Renal cortical epithelial cell (primary cell): ENCODE results near the gene NAA40. TPM values are rescaled to one million over a fixed set of nuclear protein-coding genes. Genes with fewer than 3 reads are reported as not detected.

Source experiments
- DNase-seq: peaks from one replicate; pipeline ENCODE4 v3.0.0-alpha.2; 2011; ENCODE audit warnings: low read depth
- total RNA-seq: library from RNA; depleted of rRNA; stranded (reverse); fragments of >200 nt; gene quantifications from 2 replicates; pipeline ENCODE4 v1.2.3, GENCODE V29; 2014

The NAA40 gene
- total RNA-seq, 1 donor from 2014 or later, result 25.8 TPM

DNA sequence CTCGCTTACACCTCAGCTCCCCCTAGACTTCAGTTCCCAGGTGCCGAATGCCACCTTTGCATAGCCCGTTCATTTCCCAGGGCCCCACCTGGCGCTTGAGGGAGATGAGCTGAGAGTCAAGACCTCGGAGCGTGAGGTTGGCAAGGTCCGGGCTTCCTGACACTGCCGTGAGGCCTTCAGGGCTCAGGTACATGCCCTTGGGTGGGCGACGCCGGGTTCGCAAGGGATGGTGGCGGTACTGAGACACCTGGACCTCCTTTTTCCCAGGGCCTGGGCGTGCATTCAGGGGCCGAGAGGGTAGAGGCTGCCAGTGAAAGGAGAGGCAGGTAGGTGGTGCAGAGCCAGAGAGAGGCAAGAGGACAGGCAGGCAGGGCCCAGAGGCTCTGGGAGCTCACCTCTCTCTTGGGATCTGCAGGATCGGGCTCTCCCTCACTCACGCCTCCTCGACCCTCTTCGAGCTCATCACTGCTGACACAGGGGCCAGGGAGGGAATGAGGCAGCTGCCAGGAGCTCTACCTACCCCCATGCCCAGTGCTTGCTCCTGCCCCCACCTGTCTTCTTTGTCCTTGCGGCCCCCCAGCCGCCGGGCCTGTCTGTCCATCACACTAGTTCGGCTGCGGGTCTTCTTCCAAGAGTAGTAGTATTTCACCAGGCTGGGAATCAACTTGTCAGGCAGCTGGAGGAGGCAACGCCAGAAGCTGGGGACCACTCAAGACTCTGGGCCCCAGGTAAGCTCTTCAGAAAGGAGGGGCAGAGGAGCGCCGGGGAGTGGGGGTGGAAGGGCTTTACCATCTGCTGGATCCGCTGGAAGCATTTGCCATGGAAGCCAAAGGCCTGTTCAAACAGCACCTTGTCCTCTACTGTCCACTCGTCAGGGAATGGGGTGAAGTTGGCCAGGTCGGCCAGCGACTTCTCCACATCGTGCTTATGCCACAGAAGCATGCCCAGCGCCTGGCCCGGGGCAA, 24.7 kb upstream of the NAA40 start:
- DNase-seq, result no peak

DNA sequence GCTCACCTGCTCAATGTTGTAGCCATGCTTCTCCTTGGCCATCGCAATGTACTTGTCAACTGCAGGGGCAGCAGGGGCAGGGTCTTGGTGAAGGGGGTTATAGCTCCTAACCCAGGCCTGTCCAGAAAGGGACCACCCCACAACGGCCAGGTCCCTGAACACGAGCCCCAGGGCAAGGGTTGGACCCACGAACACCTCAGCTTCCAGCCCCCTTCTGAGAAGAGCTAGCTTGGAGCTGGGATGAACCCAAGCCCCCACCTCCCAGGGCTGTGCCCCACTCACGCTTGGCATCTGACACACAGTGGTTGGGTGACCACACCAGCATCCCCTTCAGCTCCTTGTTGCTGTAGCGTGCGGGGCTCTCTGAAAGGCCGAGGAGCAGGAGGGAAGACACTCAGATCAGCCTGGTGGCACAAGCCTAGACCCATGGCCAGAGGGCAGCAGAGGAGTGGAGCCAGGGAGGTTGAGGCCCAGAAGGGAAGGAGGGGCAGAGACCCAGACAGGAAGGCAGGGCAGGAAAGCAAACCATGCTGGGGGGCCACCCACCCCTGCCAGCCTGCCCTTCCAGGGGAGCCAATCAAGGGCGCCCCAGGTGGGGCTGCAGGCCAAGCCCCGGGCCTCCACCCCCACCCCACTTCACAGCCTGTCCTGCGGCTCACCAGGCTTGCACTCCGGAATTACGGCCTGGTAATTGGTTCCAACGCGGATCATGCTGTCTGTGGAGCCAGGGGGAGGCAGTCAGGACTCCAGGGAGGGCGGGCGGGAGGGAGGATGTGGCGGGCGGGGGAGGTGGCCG, 23.7 kb upstream of the NAA40 start:
- no peak for DNase-seq

DNA sequence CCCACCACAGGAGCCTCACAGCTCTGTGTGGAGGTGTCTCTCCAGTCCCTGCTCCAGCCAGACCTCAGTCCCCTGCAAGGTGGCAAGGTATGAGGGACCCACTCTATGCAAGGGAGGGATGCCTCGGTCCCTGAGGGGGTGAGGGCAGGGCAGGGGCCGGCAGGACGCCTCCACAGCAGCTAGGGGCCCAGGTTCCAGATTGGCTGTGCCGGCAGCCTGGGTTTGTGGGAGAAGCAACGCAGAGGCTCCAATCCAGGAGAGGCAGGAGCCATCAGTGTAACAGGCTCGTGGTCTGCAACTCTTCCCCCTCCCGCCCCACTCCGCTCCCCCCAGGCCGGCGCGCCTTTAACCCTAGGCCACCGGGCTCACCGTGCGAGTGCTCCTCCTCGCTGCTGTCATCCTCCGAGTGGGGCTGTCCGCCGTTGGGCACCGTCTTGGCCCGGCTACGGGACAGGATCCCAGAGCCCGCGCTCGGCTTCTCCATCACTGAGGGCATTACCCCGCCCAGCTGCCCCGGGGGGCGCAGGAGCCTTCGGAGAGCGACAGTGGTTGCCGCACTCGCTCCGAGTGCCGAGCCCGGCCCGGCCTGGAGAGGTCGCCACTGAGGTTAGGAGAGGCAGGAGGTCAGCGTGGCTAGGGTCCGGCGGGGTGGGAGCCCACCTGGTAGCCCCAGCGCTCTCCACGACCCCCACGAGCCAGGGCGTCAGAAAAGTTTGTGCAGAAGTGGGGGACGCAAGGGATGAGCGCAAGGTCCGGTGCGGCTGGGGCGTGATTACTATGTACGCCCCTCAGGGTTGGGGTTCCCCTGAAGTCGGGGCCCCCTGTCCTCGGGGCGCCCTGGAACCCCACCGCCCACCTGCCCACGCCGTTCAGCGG, 22.6 kb upstream of the NAA40 start:
- DNase-seq, result no peak

DNA sequence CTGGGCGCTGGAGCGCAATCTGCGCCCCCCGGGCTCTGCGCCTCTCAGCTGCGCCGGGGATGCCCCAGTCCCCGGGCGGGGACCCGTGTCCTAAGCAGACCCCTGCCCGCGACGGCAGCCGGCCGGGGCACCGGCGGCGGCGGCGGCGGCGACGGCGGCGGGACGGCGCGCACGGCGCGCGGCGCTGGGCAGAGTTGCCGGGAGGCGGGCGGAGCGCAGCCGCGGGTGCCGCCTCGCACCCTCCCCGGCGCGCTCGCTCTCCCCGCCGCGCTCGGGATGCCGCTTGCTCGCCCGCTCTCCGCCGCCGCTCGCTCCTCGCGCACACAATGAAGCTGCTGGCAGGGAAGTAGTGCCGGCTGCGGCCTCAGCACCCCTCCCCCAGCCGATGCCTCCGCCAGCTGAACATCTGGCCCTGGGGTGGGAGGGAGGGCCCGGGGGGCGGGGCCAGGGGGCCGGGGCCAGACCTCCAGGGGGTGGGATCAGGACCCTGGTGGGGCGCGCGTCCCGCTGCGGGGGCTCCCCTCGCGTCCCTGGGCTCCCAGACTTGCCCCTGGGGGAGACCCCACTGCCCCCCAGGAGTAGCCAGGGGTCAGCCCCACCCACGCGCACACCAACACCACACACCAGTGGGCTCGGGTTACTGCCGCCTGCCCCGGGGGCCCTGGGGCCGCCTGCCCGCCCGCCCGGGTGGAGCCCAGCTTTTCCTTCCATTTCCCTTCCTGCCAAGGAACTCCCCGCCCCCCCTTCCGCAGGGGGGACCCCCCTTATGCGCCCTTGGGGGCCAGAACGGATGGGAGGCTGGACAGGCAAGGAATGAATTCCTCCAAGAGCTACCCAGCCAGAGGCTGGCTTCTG, 21.7 kb upstream of the NAA40 start, which contains the start of gene RCOR2:
Gene RCOR2 (minus strand): TSS at position 328 of the 855 bp plus-strand sequence. CDS start 708 bp downstream, outside the sequence.
- DNase-seq, result peak; percentile 31

DNA sequence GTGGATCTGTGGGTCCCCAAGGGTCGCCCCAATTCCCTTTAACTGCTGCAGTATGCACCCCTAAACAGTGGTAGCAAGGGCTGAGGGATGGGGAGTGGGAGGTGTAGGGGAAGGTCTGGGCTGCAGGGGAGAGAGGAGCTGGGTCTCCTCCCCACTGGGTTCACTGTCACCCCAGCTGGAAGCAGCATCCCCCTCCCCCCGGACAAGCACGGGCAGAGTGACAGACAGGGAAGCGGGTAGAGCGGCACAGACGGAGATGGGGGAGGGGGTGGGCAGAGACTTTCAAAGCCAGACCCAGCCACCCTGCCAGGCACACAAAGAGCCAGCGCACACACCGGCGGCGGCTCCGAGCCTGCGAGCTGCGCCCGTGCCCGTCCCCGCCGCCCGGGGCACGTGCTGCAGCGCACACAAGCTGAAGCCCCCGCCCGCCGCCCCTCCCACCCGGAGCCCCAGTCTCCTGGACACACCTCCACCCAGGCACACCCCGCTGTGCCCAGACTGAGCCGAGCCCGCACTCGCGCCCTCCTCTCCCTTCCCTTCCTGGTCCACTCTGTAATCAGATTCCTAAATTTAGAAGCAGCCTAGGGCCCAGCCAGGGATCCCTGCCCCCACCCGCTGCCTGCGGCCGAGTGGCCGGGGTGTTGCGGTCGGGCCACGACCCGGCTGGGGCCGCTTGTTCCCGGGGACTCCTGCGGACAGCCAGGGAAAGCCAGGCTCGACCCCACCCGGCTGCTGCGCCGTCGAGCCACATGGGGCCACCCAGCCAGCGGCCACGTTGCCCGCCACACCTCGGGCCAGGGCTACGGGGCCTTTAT, 20.9 kb upstream of the NAA40 start:
- no peak for DNase-seq

DNA sequence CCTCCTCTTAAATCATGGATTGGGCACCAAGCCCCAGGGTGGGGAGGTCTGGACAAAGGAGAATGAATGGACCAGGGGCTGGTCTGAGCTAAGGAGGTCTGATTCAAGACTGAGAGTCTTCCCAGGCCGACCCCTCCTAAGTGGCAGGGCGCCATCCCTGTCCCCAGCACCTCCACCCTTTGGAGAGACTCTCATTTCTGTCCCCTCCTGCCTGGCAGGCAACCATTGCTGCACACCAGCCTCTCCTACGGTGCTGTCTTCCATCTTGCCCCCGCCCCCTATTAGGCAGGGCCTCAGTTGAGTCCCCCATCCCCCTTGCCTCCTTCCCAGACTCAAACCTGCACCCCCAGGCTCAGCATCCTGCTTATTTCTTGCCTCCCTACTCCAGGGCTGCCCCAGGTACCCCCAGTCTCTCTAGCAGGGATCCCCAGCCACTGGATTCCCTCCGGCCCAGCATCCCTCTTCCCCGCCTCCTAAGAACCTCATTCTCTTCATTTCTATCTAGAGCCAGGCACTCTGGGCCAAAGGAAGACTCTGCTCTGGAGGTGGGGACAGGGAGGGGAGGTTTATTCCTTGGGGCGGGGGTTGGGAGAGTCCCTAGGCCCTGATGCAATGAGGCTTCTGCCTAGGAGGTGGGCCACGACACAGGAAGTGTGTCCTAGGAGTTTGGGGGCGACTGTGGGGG, 20.2 kb upstream of the NAA40 start:
- DNase-seq, result no peak

DNA sequence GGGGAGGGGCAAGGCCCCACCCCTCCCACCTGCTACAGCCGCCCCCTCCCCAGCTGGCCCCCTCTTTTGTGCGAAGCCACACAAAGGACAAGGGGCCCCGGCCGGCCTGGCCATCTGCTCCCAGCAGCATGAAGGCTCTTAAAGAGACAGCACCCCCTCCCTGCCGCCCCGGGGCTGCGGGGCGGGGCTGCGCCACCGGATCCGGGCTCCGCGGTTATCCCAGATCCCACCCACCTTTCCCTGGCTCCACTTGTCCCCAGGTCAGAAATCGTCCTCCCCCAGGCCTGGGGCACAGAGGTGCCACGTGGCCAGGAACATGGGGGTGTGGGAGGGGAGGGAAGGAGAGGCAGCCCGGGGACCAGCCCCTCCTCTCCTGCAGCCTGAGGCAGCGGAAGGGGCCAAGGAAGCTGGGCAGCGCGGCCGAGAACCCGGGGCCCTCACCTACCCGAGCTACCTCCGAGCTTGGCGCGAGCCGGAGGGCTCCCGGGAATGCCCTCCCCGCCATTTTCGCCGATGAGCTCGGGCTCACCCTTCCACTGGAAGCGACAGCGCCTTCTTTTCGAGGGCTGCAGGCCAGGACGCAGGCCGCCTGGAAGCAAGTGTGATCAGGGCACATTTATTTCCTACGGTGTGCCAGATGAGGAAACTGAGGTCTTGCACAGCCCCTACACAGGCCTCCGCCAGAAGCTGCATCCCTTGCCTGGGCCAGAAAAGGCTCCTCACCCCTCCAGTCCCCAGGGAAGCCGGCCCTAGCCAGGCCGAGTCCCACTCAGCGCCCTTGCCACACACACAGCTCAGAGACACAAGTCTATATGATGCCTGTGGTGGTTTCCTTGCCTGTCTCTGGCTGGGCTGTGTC, 19.3 kb upstream of the NAA40 start:
- DNase-seq, result no peak

DNA sequence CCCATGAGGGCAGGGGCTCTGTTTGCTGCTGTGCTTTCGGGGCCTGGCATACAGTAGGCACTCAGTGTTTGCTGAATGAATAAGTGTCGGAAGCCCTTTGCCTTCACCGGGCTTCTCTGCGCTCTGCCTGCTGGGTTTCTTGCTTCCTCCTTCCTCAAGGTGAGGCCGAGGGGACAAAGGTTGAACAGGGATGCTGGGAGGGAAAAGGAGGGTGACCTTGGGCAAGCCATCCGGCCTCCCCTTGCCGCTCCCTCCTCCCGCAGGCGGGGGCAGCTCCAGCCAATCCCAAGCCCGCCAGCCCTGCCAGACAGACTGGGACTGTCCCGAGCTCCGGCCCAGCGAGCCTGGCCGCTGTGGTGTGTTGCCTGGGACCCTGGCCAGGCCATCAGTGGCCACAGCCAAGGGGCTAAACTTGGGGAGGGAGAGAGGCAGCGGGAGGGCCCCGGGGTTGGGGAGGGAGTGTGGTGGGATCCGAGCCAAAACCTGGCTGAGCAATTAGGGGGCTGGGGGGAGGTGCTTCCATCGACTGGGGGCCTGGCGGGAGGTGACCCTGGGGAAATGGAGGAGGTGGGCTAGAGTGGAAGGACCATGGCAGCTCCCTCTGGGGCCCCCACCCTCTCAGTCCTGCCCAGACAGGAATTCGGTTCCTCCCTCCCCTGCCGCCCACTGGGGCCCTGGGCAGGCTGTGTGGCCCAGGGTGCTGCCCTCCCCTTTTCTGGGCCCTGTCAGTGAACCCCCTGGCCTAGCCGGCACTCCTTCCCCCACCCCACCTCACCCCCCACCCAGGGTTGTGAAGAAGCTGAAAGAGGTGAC, 18.5 kb upstream of the NAA40 start:
- DNase-seq, result no peak

DNA sequence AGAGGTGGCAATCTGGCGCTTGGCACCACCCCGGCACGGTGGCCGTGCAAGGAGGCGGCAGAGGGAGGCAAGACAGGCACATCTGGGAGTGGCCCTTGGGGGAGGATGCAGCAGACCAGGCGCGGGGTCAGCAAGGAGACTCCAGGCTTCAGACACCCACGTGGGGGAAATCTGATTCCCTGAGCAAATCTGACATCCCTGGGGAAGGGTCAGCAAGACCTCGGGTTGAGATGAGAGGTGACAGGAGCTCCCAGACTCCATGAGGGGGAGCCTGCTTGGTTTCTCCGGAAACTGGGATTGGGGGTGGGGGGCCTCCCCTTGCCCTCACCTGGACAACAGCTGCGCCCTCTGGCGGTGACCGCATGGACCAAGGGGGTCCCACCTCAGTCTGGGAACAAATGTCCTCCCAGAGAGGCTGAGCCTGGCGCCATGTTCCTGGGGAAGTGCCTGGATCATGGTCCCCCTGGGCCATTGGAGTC, 17.8 kb upstream of the NAA40 start:
- no peak for DNase-seq

DNA sequence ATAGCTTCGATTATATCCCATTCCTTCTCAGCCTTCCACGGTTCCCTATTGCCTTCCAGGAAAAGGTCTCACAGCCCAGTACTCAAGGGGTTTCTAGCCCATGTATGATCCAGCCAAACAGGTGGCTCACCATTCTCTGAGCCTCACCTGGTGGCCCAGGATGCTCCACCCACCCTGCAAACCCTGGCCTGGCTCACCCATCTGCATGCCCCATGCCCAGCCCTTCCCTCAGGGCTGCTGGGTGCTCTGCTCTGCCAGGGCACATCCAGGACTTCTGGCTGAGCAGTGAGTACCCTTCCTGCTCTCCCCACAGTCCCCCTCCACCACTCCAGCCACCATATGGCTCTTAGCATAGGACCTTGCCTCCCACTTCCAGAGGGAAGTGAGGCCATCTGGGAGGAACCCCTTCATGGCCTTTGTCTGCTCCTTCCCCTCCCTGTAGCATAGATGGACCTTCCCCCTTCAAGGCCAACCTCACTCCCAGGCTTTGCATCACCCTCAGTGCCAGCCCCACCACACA, 16.1 kb upstream of the NAA40 start:
- DNase-seq, result no peak

DNA sequence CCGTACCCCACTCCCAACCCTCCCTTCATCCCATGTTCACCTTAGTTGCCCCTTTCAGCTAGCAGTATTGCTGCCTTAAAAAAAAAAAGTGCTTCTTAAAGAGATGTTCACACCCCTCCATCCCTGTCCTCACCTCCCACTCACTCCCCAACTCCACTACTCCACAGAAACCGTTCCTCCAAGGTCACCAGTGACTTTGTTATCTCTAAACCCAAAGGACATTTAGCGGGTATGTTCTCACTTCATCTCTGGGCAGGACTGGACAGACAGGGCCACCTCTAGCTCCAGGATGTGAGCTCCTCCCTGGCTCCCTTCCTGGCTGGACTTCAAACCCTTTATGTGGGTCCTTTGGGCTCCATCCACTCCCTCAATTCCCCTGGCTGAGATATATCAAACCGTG, 15.5 kb upstream of the NAA40 start:
- no peak for DNase-seq

DNA sequence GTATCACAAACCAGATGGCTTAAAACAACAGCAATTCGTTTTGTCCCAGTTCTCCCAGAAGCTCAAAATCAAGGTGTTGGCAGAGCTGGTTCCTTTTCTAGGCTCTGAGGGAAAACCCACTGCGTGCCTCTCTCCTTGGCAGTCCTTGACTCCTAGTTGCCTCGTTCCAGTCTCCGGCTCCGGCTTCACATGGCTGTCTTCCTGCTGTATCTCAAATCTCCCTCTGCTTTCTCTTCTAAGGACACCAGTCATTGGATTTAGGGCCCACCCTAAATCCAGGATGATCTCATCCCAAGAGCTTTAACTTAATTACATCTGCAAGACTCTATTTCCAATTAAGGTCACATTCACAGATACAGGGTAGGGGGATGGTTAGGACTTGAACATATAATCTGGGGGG, 9.2 kb upstream of the NAA40 start:
- no peak for DNase-seq

DNA sequence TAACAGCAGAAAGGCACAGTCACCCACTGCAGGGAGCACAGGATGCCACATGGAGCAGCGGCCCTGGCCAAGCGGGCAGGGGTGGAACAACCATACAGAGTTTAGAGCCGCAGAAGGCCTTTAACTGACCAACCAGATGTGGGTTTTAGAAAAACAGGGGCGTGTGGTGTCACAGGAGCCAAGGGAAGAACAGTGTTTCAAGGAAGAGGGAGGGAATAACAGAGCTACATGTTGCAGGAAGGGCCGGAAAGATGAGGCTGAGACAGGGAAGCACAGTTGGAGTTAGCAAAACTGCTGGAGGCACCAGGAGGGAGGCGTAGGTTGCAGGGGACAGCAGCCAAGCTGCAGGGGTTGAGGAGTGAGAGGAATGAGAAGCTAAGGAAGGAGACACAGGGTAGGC, 7.8 kb upstream of the NAA40 start:
- DNase-seq, result no peak

DNA sequence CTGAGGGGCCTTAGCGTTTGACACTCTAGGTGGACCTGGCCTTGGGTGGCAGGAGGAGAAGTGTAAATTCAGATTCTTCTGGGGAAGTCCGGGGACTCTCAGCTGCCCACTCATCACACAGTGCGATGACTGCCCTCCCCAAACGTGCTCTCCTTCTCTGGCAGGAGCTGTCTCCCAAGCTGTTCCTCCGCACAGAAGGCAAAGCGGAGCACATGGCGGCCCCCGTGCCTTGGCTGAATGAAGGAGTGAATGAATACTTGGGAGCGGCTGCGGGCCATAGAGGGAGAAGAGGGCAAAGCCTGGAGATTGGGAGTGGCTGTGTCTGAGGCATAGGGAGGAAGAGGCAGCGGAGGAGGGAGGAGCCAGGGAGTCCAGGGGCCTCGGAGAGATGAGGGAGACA, 6.9 kb upstream of the NAA40 start:
- DNase-seq, result no peak

DNA sequence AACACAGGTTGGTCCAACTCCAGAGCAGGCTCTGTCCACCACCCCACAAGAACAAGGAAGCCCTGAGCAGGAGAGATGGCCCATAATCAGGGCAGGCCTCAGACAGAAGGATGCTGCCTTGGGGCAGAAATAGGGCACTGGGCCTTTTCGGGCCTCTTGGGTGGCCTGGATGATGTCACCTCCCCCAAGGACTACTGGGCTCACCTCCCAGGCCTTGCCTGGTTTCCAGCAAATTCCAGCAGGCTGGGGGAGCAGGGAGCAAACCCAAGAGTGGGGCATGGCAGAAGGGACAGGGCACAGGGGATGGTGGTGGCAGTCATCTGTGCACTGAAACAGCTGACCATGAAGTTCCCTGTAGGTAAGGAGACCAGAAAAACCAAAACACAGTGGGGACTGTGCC, 5.3 kb upstream of the NAA40 start:
- no peak for DNase-seq

DNA sequence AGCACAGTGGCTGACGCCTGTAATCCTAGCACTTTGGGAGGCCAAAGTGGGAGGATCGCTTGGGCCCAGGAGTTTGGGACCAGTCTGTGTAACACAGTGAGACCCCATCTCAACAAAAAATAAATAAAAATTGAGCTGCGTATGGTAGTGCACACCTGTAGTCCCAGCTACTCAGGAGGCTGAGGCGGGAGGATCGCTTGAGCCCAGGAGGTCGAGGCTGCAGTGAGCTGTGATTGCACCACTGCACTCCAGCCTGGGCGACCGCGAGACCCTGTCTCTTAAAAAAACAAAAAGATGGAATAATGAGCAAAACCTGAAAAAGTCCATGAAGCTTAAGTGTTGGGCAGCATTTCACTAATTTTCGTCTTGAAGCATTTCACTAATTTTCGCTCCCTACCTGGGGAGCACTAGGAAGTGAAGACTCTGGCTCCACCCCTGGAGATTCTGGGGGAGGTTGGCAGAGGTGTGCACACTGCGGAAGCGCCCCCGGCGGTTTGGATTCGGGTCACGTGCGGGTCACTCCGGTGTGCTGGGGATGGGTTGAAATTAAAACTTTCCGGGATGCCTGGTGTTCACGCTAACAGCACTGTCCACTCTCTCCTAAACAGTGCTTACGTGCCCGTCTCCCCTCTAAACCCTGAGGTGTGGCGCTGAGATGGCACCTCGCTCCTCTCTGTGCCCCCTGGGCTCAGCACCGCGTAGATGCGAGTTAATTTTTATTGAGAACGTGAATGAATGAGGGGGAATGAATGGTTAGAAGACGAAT, 906 bp upstream of the NAA40 start:
- DNase-seq, result no peak
